ENCODE measurements around the gene TBCCD1.
A peak's percentile ranks its signal among the peaks of the same experiment; 100 is the strongest.

TBCCD1 gene

GRCh38 chr3:186512570-186513302 lies 54.4 kb downstream of the TBCCD1 start:
- DNase-seq (ENCODE audit: low read depth): no peak
- no peak for TF ChIP-seq CTCF (conservative IDR thresholded peaks at IDR 0.05; ENCODE audit: low read depth, low read length)
- no peak overlapping the region for H3K4me3 ChIP-seq (ENCODE audit: low read depth, low read length)

GRCh38 chr3:186511702-186512101 lies 55.4 kb downstream of the TBCCD1 start:
- no peak for DNase-seq (ENCODE audit: low read depth)
- H3K4me3 ChIP-seq (ENCODE audit: low read depth, low read length): no peak overlapping the region
- TF ChIP-seq CTCF (conservative IDR thresholded peaks at IDR 0.05; ENCODE audit: low read depth, low read length): no peak

GRCh38 chr3:186511245-186511644 lies 55.9 kb downstream of the TBCCD1 start:
- no peak for TF ChIP-seq CTCF (conservative IDR thresholded peaks at IDR 0.05; ENCODE audit: low read depth, low read length)
- no peak for DNase-seq (ENCODE audit: low read depth)
- no peak overlapping the region for H3K4me3 ChIP-seq (ENCODE audit: low read depth, low read length)

GRCh38 chr3:186510374-186511079 lies 56.6 kb downstream of the TBCCD1 start:
- DNase-seq (ENCODE audit: low read depth): peak; percentile 4
- no peak for TF ChIP-seq CTCF (conservative IDR thresholded peaks at IDR 0.05; ENCODE audit: low read depth, low read length)

GRCh38 chr3:186509423-186509822 lies 57.7 kb downstream of the TBCCD1 start:
- H3K4me3 ChIP-seq (ENCODE audit: low read depth, low read length): no peak overlapping the region
- no peak for TF ChIP-seq CTCF (conservative IDR thresholded peaks at IDR 0.05; ENCODE audit: low read depth, low read length)
- DNase-seq (ENCODE audit: low read depth): no peak

More at GRCh38 chr3:186510374-186511079, 56.6 kb downstream of the TBCCD1 start:
- no peak overlapping the region for H3K4me3 ChIP-seq (ENCODE audit: low read depth, low read length)

- TF ChIP-seq CTCF (conservative IDR thresholded peaks at IDR 0.05; ENCODE audit: low read depth, low read length): no peak
- DNase-seq (ENCODE audit: low read depth): peak; percentile 30
- no peak overlapping the region for H3K4me3 ChIP-seq (ENCODE audit: low read depth, low read length)
These were observed 60.3 kb downstream of the TBCCD1 start for GRCh38 chr3:186506857-186507256.
